BE2C (cell line): ENCODE measurements around the gene SLC39A2.
"Not testable (repeated sequence)": the region's sequence is repeated elsewhere in the genome, so short reads cannot be mapped to it uniquely, and the experiment has no call there.

Experiments used
- DNase-seq: peaks from one replicate; pipeline ENCODE4 v3.0.0-alpha.2; 2020
- H3K27me3 ChIP-seq: fragments of 250-450 bp; sonication (Bioruptor Pico); 2 replicates; pipeline ENCODE4 v1.5.1; 2020; ENCODE audit warnings: mild to moderate bottlenecking
- H3K36me3 ChIP-seq: fragments of 250-450 bp; sonication (Bioruptor Pico); 2 replicates; pipeline ENCODE4 v1.5.1; 2020; ENCODE audit warnings: mild to moderate bottlenecking
- H3K4me1 ChIP-seq: fragments of 250-450 bp; sonication (Bioruptor Pico); 2 replicates; pipeline ENCODE4 v1.5.1; 2020
- H3K4me3 ChIP-seq: 2 replicates; pipeline ENCODE4 v1.5.1; 2011; ENCODE audit warnings: low read depth, low read length
- H3K9me3 ChIP-seq: fragments of 250-450 bp; sonication (Bioruptor Pico); 2 replicates; pipeline ENCODE4 v1.5.1; 2020
- CTCF ChIP-seq: IDR thresholded peaks from 2 replicates; pipeline ENCODE4 v1.5.1; 2012; ENCODE audit warnings: mild to moderate bottlenecking, low read depth, low read length

The SLC39A2 gene

GRCh38 chr14:21003788-21004346 lies 4.8 kb downstream of the SLC39A2 start:
- no peaks in the 10 kb centered on the region for H3K36me3 ChIP-seq
- no peaks in the 10 kb centered on the region for H3K27me3 ChIP-seq
- no peak for DNase-seq
- H3K9me3 ChIP-seq = no peaks in the 10 kb centered on the region
- peaks cover 9% of the 10 kb centered on the region for H3K4me1 ChIP-seq
- no peak for TF ChIP-seq CTCF
- H3K4me3 ChIP-seq = no peak overlapping the region

GRCh38 chr14:21009721-21010120 lies 10.6 kb downstream of the SLC39A2 start:
- not testable (repeated sequence) for DNase-seq, H3K4me3 ChIP-seq, H3K4me1 ChIP-seq, H3K9me3 ChIP-seq, H3K36me3 ChIP-seq, H3K27me3 ChIP-seq

GRCh38 chr14:21011136-21011535 lies 12.0 kb downstream of the SLC39A2 start:
- Histone ChIP-seq H3K9me3 (no peaks in the 10 kb centered on the region), H3K4me3 (no peak overlapping the region), H3K4me1 (peaks cover 4% of the 10 kb centered on the region; the same call in 1 of the 2 replicates), H3K36me3 (no peaks in the 10 kb centered on the region), H3K27me3 (no peaks in the 10 kb centered on the region)
- no peak for DNase-seq
- TF ChIP-seq CTCF = no peak

- Histone ChIP-seq H3K4me3 (no peak overlapping the region), H3K27me3 (no peaks in the 10 kb centered on the region), H3K36me3 (no peaks in the 10 kb centered on the region), H3K4me1 (peaks cover 4% of the 10 kb centered on the region; the same call in 1 of the 2 replicates), H3K9me3 (no peaks in the 10 kb centered on the region)
- peak; percentile 90 for DNase-seq
- peak; percentile 97 for TF ChIP-seq CTCF
These were observed 15.7 kb downstream of the SLC39A2 start for GRCh38 chr14:21014761-21015190.

- Histone ChIP-seq H3K4me1 (peaks cover 4% of the 10 kb centered on the region; the same call in 1 of the 2 replicates), H3K4me3 (no peak overlapping the region), H3K36me3 (no peaks in the 10 kb centered on the region), H3K27me3 (no peaks in the 10 kb centered on the region), H3K9me3 (no peaks in the 10 kb centered on the region)
- no peak for DNase-seq
- no peak for TF ChIP-seq CTCF
These were observed 16.2 kb downstream of the SLC39A2 start for GRCh38 chr14:21015312-21015711.

GRCh38 chr14:21016413-21017190 lies 17.5 kb downstream of the SLC39A2 start:
- peaks cover 4% of the 10 kb centered on the region; the same call in 1 of the 2 replicates for H3K4me1 ChIP-seq
- no peaks in the 10 kb centered on the region for H3K36me3 ChIP-seq
- no peaks in the 10 kb centered on the region for H3K27me3 ChIP-seq
- no peak for DNase-seq
- H3K4me3 ChIP-seq = no peak overlapping the region
- no peaks in the 10 kb centered on the region for H3K9me3 ChIP-seq
- TF ChIP-seq CTCF = no peak
